H9 (cell line): ENCODE results near the gene PREX1. TPM values are rescaled to one million over a fixed set of nuclear protein-coding genes. Genes with fewer than 3 reads are reported as not detected.

Experiments
- DNase-seq: peaks from one replicate; pipeline ENCODE4 v3.0.0-alpha.2; 2017
- H2AFZ ChIP-seq: one replicate; pipeline ENCODE4 v1.6.1; 2013; ENCODE audit warnings: mild to moderate bottlenecking, low read length, control low read depth, moderate library complexity
- H2AK5ac ChIP-seq: 2 replicates; pipeline ENCODE4 v1.6.1; 2013; ENCODE audit warnings: low read length, control low read depth, mixed read lengths; ENCODE audit not compliant: insufficient read length
- H2BK120ac ChIP-seq: one replicate; pipeline ENCODE4 v1.6.1; 2013; ENCODE audit warnings: low read depth, mild to moderate bottlenecking, low read length, control low read depth, inconsistent platforms; ENCODE audit not compliant: poor library complexity, severe bottlenecking
- H2BK12ac ChIP-seq: 2 replicates; pipeline ENCODE4 v1.6.1; 2013; ENCODE audit warnings: low read length, control low read depth, mixed read lengths, low read depth; ENCODE audit not compliant: insufficient read length
- H2BK15ac ChIP-seq: 2 replicates; pipeline ENCODE4 v1.6.1; 2013; ENCODE audit warnings: low read depth, low read length, control low read depth
- H2BK20ac ChIP-seq: one replicate; pipeline ENCODE4 v1.6.1; 2013; ENCODE audit warnings: low read depth, mild to moderate bottlenecking, low read length, control low read depth, inconsistent platforms; ENCODE audit not compliant: poor library complexity, severe bottlenecking
- H2BK5ac ChIP-seq: 2 replicates; pipeline ENCODE4 v1.6.1; 2013; ENCODE audit warnings: low read length, control low read depth, mixed read lengths; ENCODE audit not compliant: insufficient read length
- H3K14ac ChIP-seq: 2 replicates; pipeline ENCODE4 v1.6.1; 2013; ENCODE audit warnings: low read length, control low read depth; ENCODE audit not compliant: insufficient read depth
- H3K18ac ChIP-seq: 2 replicates; pipeline ENCODE4 v1.6.1; 2013; ENCODE audit warnings: low read depth, mild to moderate bottlenecking, mixed read lengths, low read length, control low read depth; ENCODE audit not compliant: insufficient read length
- H3K23ac ChIP-seq: 2 replicates; pipeline ENCODE4 v1.6.1; 2013; ENCODE audit warnings: low read length, control low read depth, mixed read lengths, low read depth; ENCODE audit not compliant: insufficient read length
- H3K23me2 ChIP-seq: 2 replicates; pipeline ENCODE4 v1.6.1; 2013; ENCODE audit warnings: low read depth, mild to moderate bottlenecking, mixed read lengths, low read length, control low read depth; ENCODE audit not compliant: insufficient read length, poor library complexity, severe bottlenecking
- H3K27ac ChIP-seq: 2 replicates; pipeline ENCODE4 v1.5.1; 2013; ENCODE audit warnings: low read length, control low read depth, mixed read lengths, low read depth; ENCODE audit not compliant: insufficient read length
- H3K27me3 ChIP-seq: 2 replicates; pipeline ENCODE4 v1.6.1; 2013; ENCODE audit warnings: low read length, control low read depth, inconsistent platforms; ENCODE audit not compliant: insufficient read depth
- H3K4ac ChIP-seq: 2 replicates; pipeline ENCODE4 v1.6.1; 2013; ENCODE audit warnings: low read depth, mild to moderate bottlenecking, control low read depth, inconsistent platforms, low read length, moderate library complexity
- H3K4me1 ChIP-seq: 2 replicates; pipeline ENCODE4 v1.6.1; 2013; ENCODE audit warnings: low read length, control low read depth, inconsistent platforms; ENCODE audit not compliant: insufficient read depth
- H3K4me2 ChIP-seq: 2 replicates; pipeline ENCODE4 v1.6.1; 2013; ENCODE audit warnings: low read length, control low read depth, mixed read lengths; ENCODE audit not compliant: insufficient read length, insufficient read depth
- H3K56ac ChIP-seq: 2 replicates; pipeline ENCODE4 v1.6.1; 2013; ENCODE audit warnings: low read depth, mild to moderate bottlenecking, mixed read lengths, low read length, control low read depth; ENCODE audit not compliant: insufficient read length
- H3K79me1 ChIP-seq: 2 replicates; pipeline ENCODE4 v1.6.1; 2013; ENCODE audit warnings: low read depth, mild to moderate bottlenecking, moderate library complexity, low read length, control low read depth, inconsistent platforms; ENCODE audit not compliant: insufficient read depth, poor library complexity, severe bottlenecking
- H3K79me2 ChIP-seq: 2 replicates; pipeline ENCODE4 v1.6.1; 2013; ENCODE audit warnings: low read length, control low read depth, inconsistent platforms; ENCODE audit not compliant: insufficient read depth
- H3K9ac ChIP-seq: 2 replicates; pipeline ENCODE4 v1.6.1; 2013; ENCODE audit warnings: low read length, control low read depth, mixed read lengths; ENCODE audit not compliant: insufficient read length; ENCODE audit errors: extremely low read depth
- H3K9me3 ChIP-seq: one replicate; pipeline ENCODE4 v1.6.1; 2013; ENCODE audit warnings: low read depth, low read length, inconsistent platforms; ENCODE audit not compliant: control insufficient read depth
- H3T11ph ChIP-seq: one replicate; pipeline ENCODE4 v1.6.1; 2013; ENCODE audit warnings: mild to moderate bottlenecking, low read length, control low read depth, inconsistent platforms
- H4K20me1 ChIP-seq: one replicate; pipeline ENCODE4 v1.6.1; 2013; ENCODE audit not compliant: control insufficient read depth, insufficient read length, insufficient read depth
- H4K5ac ChIP-seq: 2 replicates; pipeline ENCODE4 v1.6.1; 2013; ENCODE audit warnings: low read depth, mild to moderate bottlenecking, mixed read lengths, low read length, control low read depth; ENCODE audit not compliant: insufficient read length
- H4K8ac ChIP-seq: replicated peaks from 2 replicates; pipeline ENCODE4 v1.6.1; 2013; ENCODE audit warnings: low read length, control low read depth, mixed read lengths, low read depth; ENCODE audit not compliant: insufficient read length
- H4K91ac ChIP-seq: 2 replicates; pipeline ENCODE4 v1.6.1; 2013; ENCODE audit warnings: low read depth, mild to moderate bottlenecking, moderate library complexity, mixed read lengths, low read length, control low read depth; ENCODE audit not compliant: insufficient read length
- H3K27ac Mint-ChIP-seq, 3 experiments: 2 replicates in 2 of 3; 3 replicates in 1 of 3; pipeline ENCODE4 v1.8.0; 2020 to 2021; ENCODE audit warnings: mixed read lengths in 3 of 3, mild to moderate bottlenecking in 1 of 3, moderate library complexity in 1 of 3
- H3K27me3 Mint-ChIP-seq: 2 replicates; pipeline ENCODE4 v1.8.0; 2021; ENCODE audit warnings: low read depth, mild to moderate bottlenecking, moderate library complexity, mixed read lengths
- H3K36me3 Mint-ChIP-seq, 3 experiments: 2 replicates in 2 of 3; 3 replicates in 1 of 3; pipeline ENCODE4 v1.8.0; 2020 to 2021; ENCODE audit warnings: low read depth in 3 of 3, mixed read lengths in 3 of 3; ENCODE audit not compliant: insufficient read depth in 1 of 3
- H3K4me1 Mint-ChIP-seq, 2 experiments: 2 replicates each; pipeline ENCODE4 v1.8.0; 2020; ENCODE audit warnings: mixed read lengths in 2 of 2
- H3K4me3 Mint-ChIP-seq, 2 experiments: 2 replicates in 1 of 2; 3 replicates in 1 of 2; pipeline ENCODE4 v1.8.0; 2020 to 2021; ENCODE audit warnings: mild to moderate bottlenecking in 2 of 2, mixed read lengths in 2 of 2, moderate library complexity in 1 of 2
- H3K9me3 Mint-ChIP-seq, 2 experiments: 2 replicates in 1 of 2; 3 replicates in 1 of 2; pipeline ENCODE4 v1.8.0; 2020; ENCODE audit warnings: mild to moderate bottlenecking in 2 of 2, mixed read lengths in 2 of 2, moderate library complexity in 1 of 2
- CTCF ChIP-seq: fragments of 200-600 bp; sonication (generic); conservative IDR thresholded peaks from 3 replicates; pipeline ENCODE4 v1.8.0; 2021; ENCODE audit warnings: antibody characterized with exemption, mild to moderate bottlenecking
- WGBS: extraction: QIAGEN DNeasy Blood & Tissue Kit; methylation state at CpG from one replicate; pipeline ENCODE4 v1.1.7; 2013; ENCODE audit warnings: missing lambda C conversion rate, low lambda C conversion rate, mixed read lengths; ENCODE audit not compliant: insufficient read length; ENCODE audit errors: extremely low coverage; 5-methylcytosine and 5-hydroxymethylcytosine counted together
- total RNA-seq: library from RNA; stranded (reverse); gene quantifications from 2 replicates; pipeline ENCODE4 v1.2.1, GENCODE V29; 2021

The PREX1 gene
- total RNA-seq, 1 experiment from 2014 or later: 6.6 TPM

- Histone ChIP-seq H3K4me2 (no peak overlapping the region), H3K27me3 (no peaks in the 10 kb centered on the region), H2AK5ac (no peak overlapping the region), H4K91ac (no peak overlapping the region), H3K23me2 (no peaks in the 10 kb centered on the region), H3K56ac (no peak overlapping the region), H4K8ac (no peak overlapping the region), H3T11ph (no peak overlapping the region), H3K79me2 (no peaks in the 10 kb centered on the region), H2BK12ac (no peak overlapping the region), H4K20me1 (no peaks in the 10 kb centered on the region), H3K79me1 (no peaks in the 10 kb centered on the region), H2BK120ac (no peak overlapping the region), H3K4ac (no peak overlapping the region), H2BK20ac (no peak overlapping the region), H3K9ac (no peak overlapping the region), H3K18ac (no peak overlapping the region), H3K4me1 (no peaks in the 10 kb centered on the region), H3K27ac (no peak overlapping the region), H4K5ac (no peak overlapping the region), H3K9me3 (no peaks in the 10 kb centered on the region), H2BK15ac (no peak overlapping the region), H3K14ac (no peak overlapping the region), H3K23ac (no peak overlapping the region), H2AFZ (no peak overlapping the region), H2BK5ac (no peak overlapping the region)
- H3K27ac Mint-ChIP-seq: no peak overlapping the region
- peaks cover 14 to 16% of the 10 kb centered on the region in 2 experiments for H3K9me3 Mint-ChIP-seq
- DNase-seq: no peak
- 0 out of 2 replicates have a peak, but pooled peaks cover 3% of the 10 kb centered on the region for H3K27me3 Mint-ChIP-seq
- peaks cover 4 to 13% (median 7%) of the 10 kb centered on the region in 3 experiments; a peak in 6 of 7 replicates for H3K36me3 Mint-ChIP-seq
- no peak for TF ChIP-seq CTCF
- H3K4me1 Mint-ChIP-seq: peaks cover 0 to 12% of the 10 kb centered on the region in 2 experiments; a peak in 2 of 4 replicates
- no CpG with 5 or more reads among the region's 4 CpGs for WGBS
- H3K4me3 Mint-ChIP-seq: no peak overlapping the region
Observed at GRCh38 chr20:48782053-48782452, 45.7 kb downstream of the PREX1 start.
